Measurements from ENCODE around the gene CWH43. TPM values are rescaled to one million over a fixed set of nuclear protein-coding genes. Genes with fewer than 3 reads are reported as not detected.
A peak's percentile ranks its signal among the peaks of the same experiment; 100 is the strongest.

Gene CWH43
- total RNA-seq, 4 donors from 2014 or later: not detected

DNA sequence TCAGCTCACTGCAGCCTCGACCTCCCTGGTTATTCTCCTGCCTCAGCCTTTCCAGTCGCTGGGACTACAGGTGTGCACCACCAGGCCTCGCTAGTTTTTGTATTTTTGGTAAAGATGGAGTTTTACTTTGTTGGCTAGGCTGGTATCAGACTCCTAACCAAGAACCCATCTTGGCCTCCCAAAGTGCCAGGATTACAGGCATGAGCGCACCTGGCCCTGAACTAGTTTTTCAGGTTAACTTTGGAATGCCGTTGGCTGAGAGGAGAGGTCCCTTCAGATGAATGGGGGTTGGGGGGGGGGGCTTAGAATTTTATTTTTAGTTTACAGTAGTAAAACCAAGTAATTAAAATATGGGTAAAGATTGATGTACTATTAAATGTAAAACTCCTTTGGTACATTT, 23.4 kb upstream of the CWH43 start:
- H3K4me3 ChIP-seq: no peak overlapping the region
- H3K36me3 ChIP-seq: no peaks in the 10 kb centered on the region
- H3K27me3 ChIP-seq: no peaks in the 10 kb centered on the region
- no peak overlapping the region for H3K27ac ChIP-seq
- no peak for DNase-seq (ENCODE audit: low spot score in 2 of 2)
- H3K4me1 ChIP-seq: no peaks in the 10 kb centered on the region
- no peaks in the 10 kb centered on the region for H3K9me3 ChIP-seq
- no peak for TF ChIP-seq POLR2A (IDR thresholded peaks at IDR 0.05)
- TF ChIP-seq EP300 (IDR thresholded peaks at IDR 0.05): no peak
- TF ChIP-seq, protein P1, sequence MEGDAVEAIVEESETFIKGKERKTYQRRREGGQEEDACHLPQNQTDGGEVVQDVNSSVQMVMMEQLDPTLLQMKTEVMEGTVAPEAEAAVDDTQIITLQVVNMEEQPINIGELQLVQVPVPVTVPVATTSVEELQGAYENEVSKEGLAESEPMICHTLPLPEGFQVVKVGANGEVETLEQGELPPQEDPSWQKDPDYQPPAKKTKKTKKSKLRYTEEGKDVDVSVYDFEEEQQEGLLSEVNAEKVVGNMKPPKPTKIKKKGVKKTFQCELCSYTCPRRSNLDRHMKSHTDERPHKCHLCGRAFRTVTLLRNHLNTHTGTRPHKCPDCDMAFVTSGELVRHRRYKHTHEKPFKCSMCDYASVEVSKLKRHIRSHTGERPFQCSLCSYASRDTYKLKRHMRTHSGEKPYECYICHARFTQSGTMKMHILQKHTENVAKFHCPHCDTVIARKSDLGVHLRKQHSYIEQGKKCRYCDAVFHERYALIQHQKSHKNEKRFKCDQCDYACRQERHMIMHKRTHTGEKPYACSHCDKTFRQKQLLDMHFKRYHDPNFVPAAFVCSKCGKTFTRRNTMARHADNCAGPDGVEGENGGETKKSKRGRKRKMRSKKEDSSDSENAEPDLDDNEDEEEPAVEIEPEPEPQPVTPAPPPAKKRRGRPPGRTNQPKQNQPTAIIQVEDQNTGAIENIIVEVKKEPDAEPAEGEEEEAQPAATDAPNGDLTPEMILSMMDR (IDR thresholded peaks at IDR 0.05): no peak
- WGBS, 2 donors: 85 to 89% methylated on average over 5 of the region's 5 CpGs

DNA sequence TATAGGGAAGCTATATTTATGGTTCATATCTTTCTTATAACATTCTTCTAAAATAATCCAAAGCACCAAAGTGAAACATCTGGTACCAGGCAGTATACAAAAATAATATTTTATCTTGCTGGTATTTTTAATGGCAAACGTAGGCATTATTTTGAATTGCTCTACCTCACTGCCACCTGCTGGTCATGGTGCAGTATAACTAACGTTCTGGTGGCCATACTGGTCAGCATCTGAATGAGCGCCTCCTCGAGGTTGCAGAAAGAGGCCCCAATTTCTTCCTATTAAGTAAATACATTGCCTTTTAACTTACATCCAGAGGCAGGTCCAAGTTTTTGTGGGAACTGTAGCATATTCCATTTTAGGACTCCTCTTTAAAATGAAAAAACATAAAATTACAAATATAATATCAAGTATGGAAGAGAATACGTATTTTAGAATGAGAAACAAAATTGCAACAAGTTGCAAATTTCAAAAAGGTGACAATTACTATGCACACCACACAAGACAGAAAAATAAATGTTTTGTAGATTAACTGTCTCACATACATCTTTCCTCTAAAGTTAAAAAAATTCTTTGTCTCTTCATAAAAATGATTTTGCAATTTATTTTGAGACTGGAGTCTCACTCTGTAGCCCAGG, 22.9 kb upstream of the CWH43 start:
- peak; percentile 17 to 48 for DNase-seq (ENCODE audit: low spot score in 2 of 2)
- H3K4me1 ChIP-seq: no peaks in the 10 kb centered on the region
- H3K27me3 ChIP-seq: no peaks in the 10 kb centered on the region
- no peaks in the 10 kb centered on the region for H3K9me3 ChIP-seq
- H3K4me3 ChIP-seq: no peak overlapping the region
- H3K36me3 ChIP-seq: no peaks in the 10 kb centered on the region
- TF ChIP-seq POLR2A (IDR thresholded peaks at IDR 0.05) (no peak), EP300 (IDR thresholded peaks at IDR 0.05) (no peak)
- TF ChIP-seq, protein P1 (IDR thresholded peaks at IDR 0.05): peak; percentile 84 to 91 (median 87)
- 16% methylated on average over 5 of the region's 5 CpGs for WGBS, 2 donors
- H3K27ac ChIP-seq: no peak overlapping the region

DNA sequence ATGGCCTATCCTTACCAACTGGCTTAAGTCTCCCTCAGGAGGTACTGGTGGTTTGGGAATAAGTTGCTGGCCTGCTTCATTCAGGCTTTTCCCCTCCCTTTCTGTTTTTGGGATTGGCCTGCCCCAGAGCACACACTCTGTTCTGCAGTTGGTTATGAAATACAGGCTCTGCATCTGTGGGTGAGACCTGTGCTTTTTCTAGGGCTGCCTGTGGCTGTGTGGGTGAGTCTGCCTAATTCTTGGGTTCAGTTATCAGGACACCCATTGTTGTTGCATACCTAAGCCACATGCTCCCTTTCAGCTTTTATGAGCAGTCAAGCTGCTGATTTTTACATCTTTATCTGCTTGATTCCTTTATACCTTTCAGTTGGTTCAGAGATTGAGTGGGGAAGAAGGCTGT, 19.0 kb upstream of the CWH43 start:
- H3K36me3 ChIP-seq: no peaks in the 10 kb centered on the region
- no peak overlapping the region for H3K4me3 ChIP-seq
- H3K9me3 ChIP-seq: no peaks in the 10 kb centered on the region
- H3K27me3 ChIP-seq: no peaks in the 10 kb centered on the region
- no peak for TF ChIP-seq EP300 (IDR thresholded peaks at IDR 0.05)
- no peak for DNase-seq (ENCODE audit: low spot score in 2 of 2)
- no peak overlapping the region for H3K27ac ChIP-seq
- H3K4me1 ChIP-seq: no peaks in the 10 kb centered on the region

DNA sequence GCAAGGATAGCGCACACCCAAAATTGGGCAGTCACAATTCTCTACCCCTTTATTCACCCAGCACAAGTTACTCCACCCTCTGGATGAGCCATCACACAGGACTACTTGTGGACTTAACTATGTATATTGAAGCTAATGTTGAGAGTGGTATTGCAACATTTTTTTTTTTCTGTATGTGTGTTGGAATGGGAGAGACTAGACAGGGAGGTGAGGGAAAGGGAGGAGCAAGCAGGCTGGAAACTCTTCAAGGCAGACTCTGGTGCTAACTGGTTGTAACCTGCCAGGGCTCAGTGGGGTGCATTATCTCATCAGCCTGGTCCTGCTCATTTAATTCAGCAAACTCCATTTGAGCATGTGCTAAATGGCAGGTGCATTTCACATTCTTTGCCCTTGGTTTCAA, 18.4 kb upstream of the CWH43 start:
- WGBS, 2 donors: 100% methylated on average over 1 of the region's 1 CpG
- Histone ChIP-seq H3K4me3 (no peak overlapping the region), H3K36me3 (no peaks in the 10 kb centered on the region), H3K27me3 (no peaks in the 10 kb centered on the region), H3K9me3 (no peaks in the 10 kb centered on the region), H3K27ac (no peak overlapping the region), H3K4me1 (no peaks in the 10 kb centered on the region)
- TF ChIP-seq, protein P1 (IDR thresholded peaks at IDR 0.05): no peak
- no peak for TF ChIP-seq EP300 (IDR thresholded peaks at IDR 0.05)
- TF ChIP-seq POLR2A (IDR thresholded peaks at IDR 0.05): no peak
- no peak for DNase-seq (ENCODE audit: low spot score in 2 of 2)

DNA sequence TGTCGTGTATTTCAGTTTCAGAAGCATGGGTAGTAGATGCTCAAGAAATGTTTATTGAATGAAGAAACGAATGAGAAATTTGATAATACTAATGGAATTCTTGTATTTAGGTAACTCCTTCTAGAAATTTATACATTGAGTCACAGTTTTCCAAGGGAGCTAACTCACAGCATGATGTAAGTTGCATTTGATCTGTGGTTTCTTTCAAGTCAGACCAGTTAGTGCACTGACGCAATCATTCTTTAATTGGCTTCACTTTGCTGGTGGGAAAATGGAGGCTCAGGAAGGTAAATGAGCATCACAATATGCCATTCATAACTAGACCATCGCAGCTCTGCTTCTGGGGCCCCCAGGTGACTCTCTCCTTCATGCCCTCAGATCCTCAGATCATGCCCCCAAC, 17.3 kb upstream of the CWH43 start:
- 74 to 81% methylated on average over 4 of the region's 4 CpGs for WGBS, 2 donors
- no peaks in the 10 kb centered on the region for H3K4me1 ChIP-seq

More for the DNA sequence above, 17.3 kb upstream of the CWH43 start:
- no peaks in the 10 kb centered on the region for H3K27me3 ChIP-seq
- no peak for TF ChIP-seq EP300 (IDR thresholded peaks at IDR 0.05)
- TF ChIP-seq POLR2A (IDR thresholded peaks at IDR 0.05): no peak
- TF ChIP-seq, protein P1 (IDR thresholded peaks at IDR 0.05): no peak
- DNase-seq (ENCODE audit: low spot score in 2 of 2): no peak
- H3K27ac ChIP-seq: no peak overlapping the region
- H3K4me3 ChIP-seq: no peak overlapping the region
- H3K9me3 ChIP-seq: no peaks in the 10 kb centered on the region
- no peaks in the 10 kb centered on the region for H3K36me3 ChIP-seq
